Measurements from ENCODE around the gene DOCK1.

DOCK1 gene

DNA sequence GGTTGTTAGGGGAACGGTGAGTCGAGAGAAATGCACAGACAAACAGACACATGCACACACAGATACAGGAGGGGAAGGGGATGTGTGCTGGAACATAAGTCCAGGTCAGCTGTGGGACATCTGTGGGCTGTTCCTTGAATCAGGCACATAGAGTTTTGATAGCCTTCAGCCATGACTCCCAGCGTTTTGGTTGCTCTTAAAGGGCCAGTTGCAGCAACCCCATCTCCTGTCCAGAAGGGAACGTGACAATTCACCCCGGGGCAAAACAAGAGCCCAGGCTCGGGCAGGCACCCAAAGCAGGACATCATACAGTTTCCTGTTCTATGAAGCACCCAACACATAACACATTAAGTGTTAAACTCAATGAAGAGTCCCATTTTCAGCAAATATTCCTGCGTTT is 281.6 kb downstream of the DOCK1 start:
- no peak overlapping the region for H3K4me3 ChIP-seq (ENCODE audit: low read depth, low read length)
- no peak for TF ChIP-seq MAX (IDR thresholded peaks at IDR 0.05; ENCODE audit: low read depth, low read length)
- TF ChIP-seq CTCF (IDR thresholded peaks at IDR 0.05; ENCODE audit: low read depth, low read length): no peak
- TF ChIP-seq POLR2A (IDR thresholded peaks at IDR 0.05; ENCODE audit: extremely low read depth, insufficient read length): no peak
- no peak for TF ChIP-seq MYC (IDR thresholded peaks at IDR 0.05; ENCODE audit: low read depth, low read length)
- DNase-seq (ENCODE audit: low read depth): no peak

- TF ChIP-seq MYC (IDR thresholded peaks at IDR 0.05; ENCODE audit: low read depth, low read length): no peak
- TF ChIP-seq CTCF (IDR thresholded peaks at IDR 0.05; ENCODE audit: low read depth, low read length): no peak
- TF ChIP-seq POLR2A (IDR thresholded peaks at IDR 0.05; ENCODE audit: extremely low read depth, insufficient read length): no peak
- H3K4me3 ChIP-seq (ENCODE audit: low read depth, low read length): no peak overlapping the region
- no peak for DNase-seq (ENCODE audit: low read depth)
These were observed 284.0 kb downstream of the DOCK1 start for GRCh38 chr10:127189226-127189625.

DNA sequence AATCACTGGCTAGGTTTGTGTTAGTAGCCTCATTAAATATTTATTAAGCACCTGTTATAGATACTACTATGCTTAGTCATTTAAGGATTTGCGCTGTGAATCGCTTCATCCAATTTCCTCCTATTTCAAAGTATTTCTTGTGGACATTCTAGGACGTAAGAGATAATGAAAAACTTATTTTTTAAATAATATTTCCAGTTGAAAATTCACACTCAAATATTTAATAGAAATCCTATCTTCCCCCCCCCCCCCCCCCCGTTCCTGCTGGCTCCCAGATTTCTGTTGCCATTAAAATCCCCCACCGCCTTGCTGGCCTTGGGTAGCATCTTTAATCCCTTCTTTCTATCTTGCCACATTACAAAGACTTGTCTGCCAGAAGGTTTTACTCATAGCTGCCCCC is 285.2 kb downstream of the DOCK1 start:
- no peak for DNase-seq (ENCODE audit: low read depth)
- H3K4me3 ChIP-seq (ENCODE audit: low read depth, low read length): no peak overlapping the region
- TF ChIP-seq MYC (IDR thresholded peaks at IDR 0.05; ENCODE audit: low read depth, low read length) (no peak), MAX (IDR thresholded peaks at IDR 0.05; ENCODE audit: low read depth, low read length) (no peak), POLR2A (IDR thresholded peaks at IDR 0.05; ENCODE audit: extremely low read depth, insufficient read length) (no peak), CTCF (IDR thresholded peaks at IDR 0.05; ENCODE audit: low read depth, low read length) (no peak)

GRCh38 chr10:127193125-127193524 is 287.9 kb downstream of the DOCK1 start:
- no peak overlapping the region for H3K4me3 ChIP-seq (ENCODE audit: low read depth, low read length)
- TF ChIP-seq POLR2A (IDR thresholded peaks at IDR 0.05; ENCODE audit: extremely low read depth, insufficient read length): no peak
- TF ChIP-seq MAX (IDR thresholded peaks at IDR 0.05; ENCODE audit: low read depth, low read length): no peak
- TF ChIP-seq MYC (IDR thresholded peaks at IDR 0.05; ENCODE audit: low read depth, low read length): no peak
- TF ChIP-seq CTCF (IDR thresholded peaks at IDR 0.05; ENCODE audit: low read depth, low read length): no peak
- no peak for DNase-seq (ENCODE audit: low read depth)

GRCh38 chr10:127194111-127194510 is 288.9 kb downstream of the DOCK1 start:
- TF ChIP-seq CTCF (IDR thresholded peaks at IDR 0.05; ENCODE audit: low read depth, low read length) (no peak), MYC (IDR thresholded peaks at IDR 0.05; ENCODE audit: low read depth, low read length) (no peak), MAX (IDR thresholded peaks at IDR 0.05; ENCODE audit: low read depth, low read length) (no peak), POLR2A (IDR thresholded peaks at IDR 0.05; ENCODE audit: extremely low read depth, insufficient read length) (no peak)
- H3K4me3 ChIP-seq (ENCODE audit: low read depth, low read length): no peak overlapping the region
- no peak for DNase-seq (ENCODE audit: low read depth)

DNA sequence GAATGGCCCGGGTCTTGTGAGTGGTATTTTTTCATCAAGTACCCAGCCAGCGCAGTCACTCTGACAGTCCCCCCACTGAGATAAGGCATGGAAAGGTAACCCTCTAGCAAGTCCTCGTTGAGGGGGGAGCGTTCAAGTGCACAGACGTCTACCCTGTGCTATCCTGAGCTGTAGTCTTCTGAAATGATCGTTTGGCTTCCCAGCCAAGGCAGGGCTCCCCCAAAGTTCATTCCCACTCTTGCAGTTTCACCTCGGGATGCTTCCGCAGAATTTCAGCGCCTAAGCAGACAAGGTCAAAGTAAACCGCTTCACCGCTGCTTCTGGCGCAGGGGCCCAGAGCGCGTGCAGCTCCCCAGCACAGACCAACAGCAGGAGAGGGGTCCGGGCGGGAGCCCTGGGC is 289.4 kb downstream of the DOCK1 start:
- TF ChIP-seq MYC (IDR thresholded peaks at IDR 0.05; ENCODE audit: low read depth, low read length) (no peak), MAX (IDR thresholded peaks at IDR 0.05; ENCODE audit: low read depth, low read length) (no peak), CTCF (IDR thresholded peaks at IDR 0.05; ENCODE audit: low read depth, low read length) (no peak), POLR2A (IDR thresholded peaks at IDR 0.05; ENCODE audit: extremely low read depth, insufficient read length) (no peak)
- H3K4me3 ChIP-seq (ENCODE audit: low read depth, low read length): no peak overlapping the region
- DNase-seq (ENCODE audit: low read depth): no peak

All from NB4 (cell line).